ENCODE data around the gene TAOK2.
"Not testable (repeated sequence)": the region's sequence is repeated elsewhere in the genome, so short reads cannot be mapped to it uniquely, and the experiment has no call there.

The TAOK2 gene

DNA sequence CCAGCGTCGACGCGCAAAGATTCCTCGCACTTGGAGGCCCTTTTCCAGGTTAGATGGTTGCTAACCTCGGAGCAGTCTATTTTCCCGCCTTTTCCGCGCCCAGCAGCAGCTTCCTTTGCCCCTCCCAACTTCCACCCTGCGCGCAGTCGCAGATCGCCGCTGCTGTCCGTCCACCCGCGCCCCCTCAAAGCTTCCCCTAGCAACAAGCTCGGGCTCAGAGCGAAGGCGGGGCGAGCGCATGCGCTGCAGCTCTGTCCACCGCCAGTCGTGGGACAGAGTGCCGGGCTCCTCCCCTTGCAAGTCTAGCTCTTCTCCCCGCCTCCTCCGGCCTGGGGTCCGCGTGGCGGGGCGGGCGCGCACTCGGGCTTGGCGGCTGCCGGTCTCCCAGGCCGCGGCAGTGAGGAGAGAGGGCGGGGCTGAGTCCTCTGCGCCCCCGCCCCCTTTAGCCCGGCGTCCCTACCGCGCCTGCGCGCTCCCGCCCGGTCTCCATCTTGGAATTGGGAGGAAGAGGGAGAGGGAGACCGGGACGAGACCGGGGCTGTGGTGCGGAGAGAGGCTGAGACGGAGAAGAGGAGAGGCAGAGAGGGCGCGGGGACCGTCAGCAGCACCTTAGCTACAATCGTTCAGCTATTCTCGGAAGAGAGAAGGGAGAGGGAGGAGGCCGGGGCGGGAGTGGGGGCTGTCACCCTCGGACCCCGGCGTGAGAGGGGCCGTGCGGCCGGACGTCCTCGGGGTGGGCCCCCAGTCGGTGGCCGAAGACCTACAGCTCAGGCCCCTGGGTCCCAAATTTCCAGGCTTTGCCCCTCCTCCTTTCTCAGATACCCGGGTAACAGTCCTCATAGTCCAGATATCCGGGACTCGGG is at the start of gene TAOK2:
Gene TAOK2, plus strand, starts transcription at position 485 of the 863 bp plus-strand sequence. CDS start 3,905 bp downstream, outside the sequence.
- peak; percentile 100 for DNase-seq (ENCODE audit: low spot score)
- in situ Hi-C loops (cut with MboI; ENCODE audit: low sequenced_read_pairs, unreplicated experiment) = loop anchor here (10.0 kb wide), 1 partner anchor 59 kb away; no protein-coding TSS in a partner anchor
- TF ChIP-seq, protein P1, sequence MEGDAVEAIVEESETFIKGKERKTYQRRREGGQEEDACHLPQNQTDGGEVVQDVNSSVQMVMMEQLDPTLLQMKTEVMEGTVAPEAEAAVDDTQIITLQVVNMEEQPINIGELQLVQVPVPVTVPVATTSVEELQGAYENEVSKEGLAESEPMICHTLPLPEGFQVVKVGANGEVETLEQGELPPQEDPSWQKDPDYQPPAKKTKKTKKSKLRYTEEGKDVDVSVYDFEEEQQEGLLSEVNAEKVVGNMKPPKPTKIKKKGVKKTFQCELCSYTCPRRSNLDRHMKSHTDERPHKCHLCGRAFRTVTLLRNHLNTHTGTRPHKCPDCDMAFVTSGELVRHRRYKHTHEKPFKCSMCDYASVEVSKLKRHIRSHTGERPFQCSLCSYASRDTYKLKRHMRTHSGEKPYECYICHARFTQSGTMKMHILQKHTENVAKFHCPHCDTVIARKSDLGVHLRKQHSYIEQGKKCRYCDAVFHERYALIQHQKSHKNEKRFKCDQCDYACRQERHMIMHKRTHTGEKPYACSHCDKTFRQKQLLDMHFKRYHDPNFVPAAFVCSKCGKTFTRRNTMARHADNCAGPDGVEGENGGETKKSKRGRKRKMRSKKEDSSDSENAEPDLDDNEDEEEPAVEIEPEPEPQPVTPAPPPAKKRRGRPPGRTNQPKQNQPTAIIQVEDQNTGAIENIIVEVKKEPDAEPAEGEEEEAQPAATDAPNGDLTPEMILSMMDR (IDR thresholded peaks at IDR 0.05; ENCODE audit: borderline replicate concordance, control extremely low read depth, extremely low read depth, insufficient read depth, missing control alignments) = no peak

DNA sequence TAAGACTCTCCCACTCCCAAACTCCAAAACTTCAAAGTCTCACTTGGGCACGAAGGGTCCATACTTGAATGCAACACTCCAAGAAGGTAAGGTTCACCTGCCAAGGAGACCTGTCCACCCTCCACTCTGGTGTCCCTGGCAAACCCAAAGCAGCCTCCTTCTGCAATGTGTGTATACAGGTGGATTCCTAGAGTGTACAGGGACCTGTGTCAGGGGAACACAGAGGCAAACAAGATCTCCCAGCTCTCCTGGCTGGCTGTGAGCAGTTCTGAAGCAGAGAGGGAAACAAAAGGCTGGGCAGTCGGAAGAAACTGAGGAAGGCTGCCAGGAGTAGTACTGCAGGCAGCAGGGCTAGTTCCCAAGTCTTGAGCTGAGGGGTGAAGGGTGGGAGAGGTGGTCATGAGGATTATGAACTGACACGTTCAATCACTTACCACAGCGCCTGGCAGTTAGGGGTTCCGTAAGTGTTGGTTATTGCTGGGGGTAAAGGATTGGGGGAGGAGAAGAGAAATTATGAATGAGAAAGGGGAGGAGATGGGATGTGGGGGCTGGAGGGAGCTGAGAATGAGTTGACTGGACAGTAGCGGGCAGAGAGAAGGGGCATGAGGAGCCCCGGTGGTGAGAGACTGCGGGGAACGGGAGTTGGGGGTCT is 48.4 kb upstream of the TAOK2 start:
- TF ChIP-seq, protein P1 (IDR thresholded peaks at IDR 0.05; ENCODE audit: borderline replicate concordance, control extremely low read depth, extremely low read depth, insufficient read depth, missing control alignments) = no peak
- no peak for DNase-seq (ENCODE audit: low spot score)
- in situ Hi-C loops (cut with MboI; ENCODE audit: low sequenced_read_pairs, unreplicated experiment) = no loop called here

DNA sequence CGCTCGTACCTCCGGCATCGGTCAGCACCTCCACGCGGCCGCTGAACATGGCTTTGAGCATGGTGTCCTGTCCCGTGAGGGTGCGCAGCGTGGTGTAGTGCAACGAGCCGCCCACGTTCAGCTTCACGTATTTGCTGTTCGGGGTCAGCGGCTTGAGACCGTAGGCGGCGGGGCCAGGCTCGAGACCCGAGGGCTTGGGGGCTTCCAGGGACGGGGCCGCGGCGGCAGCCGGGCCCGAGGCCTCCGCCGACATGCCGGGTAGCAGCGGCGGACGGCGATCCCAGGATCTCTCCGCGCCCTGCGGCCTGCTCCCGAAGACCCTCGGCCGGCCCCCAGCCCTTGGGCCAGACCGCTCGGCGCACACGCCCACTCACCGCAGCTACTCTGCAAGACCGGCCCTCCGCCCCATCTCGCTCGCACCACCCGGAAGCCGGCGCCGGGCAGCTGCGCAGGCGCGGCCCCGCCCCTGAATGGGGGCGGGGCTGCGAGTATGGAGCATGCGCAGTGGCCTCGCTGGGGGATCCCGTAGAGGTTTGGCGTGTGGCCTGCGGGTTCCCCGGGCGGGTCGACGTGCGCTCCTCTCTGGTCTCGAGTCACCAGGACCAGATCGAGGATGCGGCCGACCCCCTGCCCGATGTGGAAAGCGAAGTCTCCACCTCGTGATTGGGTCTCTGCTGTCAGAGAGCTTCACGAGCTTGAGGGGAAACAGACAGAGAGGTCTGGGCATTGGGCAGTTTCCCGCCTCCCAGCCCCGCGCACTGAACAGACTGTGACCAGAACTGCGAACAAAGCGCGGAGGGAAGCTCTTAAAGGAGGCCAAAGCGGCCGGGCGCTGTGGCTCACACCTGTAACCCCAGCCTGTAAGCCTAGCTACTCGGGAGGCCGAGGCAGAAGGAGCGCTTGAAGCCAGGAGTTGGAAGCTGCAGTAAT is 47.6 kb upstream of the TAOK2 start, which contains the start of gene KCTD13:
Gene KCTD13, minus strand, starts transcription at position 446 of the 930 bp plus-strand sequence. Its CDS starts 193 bp downstream, at position 253.
- DNase-seq (ENCODE audit: low spot score) = peak; percentile 100
- TF ChIP-seq, protein P1 (IDR thresholded peaks at IDR 0.05; ENCODE audit: borderline replicate concordance, control extremely low read depth, extremely low read depth, insufficient read depth, missing control alignments) = no peak
- in situ Hi-C loops (cut with MboI; ENCODE audit: low sequenced_read_pairs, unreplicated experiment) = no loop called here

DNA sequence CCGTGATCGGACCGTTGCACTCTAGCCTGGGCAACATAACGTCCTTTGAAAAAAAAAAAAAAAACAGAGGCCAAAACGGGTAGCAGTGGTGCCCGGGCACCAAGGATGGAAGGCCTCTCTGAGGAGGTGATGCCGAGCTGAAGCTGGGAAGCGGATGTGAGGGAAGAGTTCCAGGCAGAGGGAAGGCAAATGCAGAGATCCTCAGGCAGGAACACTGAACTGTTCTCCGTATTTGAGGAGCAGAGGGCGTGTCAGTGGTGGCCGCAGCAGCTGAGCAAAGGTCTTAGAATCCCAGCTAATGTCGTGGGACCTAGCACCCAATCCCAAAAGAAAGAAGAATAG is 47.0 kb upstream of the TAOK2 start:
- in situ Hi-C loops (cut with MboI; ENCODE audit: low sequenced_read_pairs, unreplicated experiment) = no loop called here
- TF ChIP-seq, protein P1 (IDR thresholded peaks at IDR 0.05; ENCODE audit: borderline replicate concordance, control extremely low read depth, extremely low read depth, insufficient read depth, missing control alignments) = no peak
- no peak for DNase-seq (ENCODE audit: low spot score)

DNA sequence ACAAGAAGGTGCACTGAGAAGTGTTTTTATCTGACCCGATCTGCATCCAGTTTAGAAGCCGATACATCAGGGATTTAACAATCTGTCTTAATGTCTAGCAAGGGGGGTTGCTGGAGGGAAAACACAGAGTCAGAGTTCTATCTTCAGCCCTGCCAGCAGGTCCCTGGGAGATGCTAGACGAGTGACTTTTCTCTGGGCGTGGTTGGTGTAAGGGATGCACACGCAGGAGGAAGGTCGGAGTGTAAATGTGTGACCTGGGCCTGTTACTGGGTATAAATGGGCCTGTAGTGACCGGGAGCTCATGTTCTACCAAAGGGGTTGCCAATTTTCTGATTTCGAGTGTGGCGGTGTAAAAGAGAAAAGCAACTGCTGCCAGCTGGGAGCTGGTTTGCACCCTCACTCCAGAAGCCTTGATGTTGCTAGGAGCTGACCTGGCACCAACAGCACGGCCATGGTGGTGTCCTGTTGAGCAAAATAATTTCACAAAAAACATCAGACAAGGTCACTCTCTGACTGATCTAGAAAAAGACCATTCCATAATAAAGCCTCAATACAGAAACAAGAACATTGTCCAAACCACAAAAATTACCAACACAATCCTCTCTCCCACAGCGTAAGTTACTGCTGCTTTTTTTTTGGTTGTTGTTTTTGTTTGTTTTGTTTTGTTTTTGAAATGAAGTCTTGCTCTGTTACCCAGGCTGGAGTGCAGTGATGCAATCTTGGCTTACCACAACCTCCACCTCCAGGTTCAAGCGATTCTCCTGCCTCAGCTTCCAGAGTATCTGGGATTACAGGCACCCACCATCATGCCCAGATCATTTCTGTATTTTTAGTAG is 46.4 kb upstream of the TAOK2 start:
- in situ Hi-C loops (cut with MboI; ENCODE audit: low sequenced_read_pairs, unreplicated experiment) = no loop called here
- DNase-seq (ENCODE audit: low spot score) = no peak
- TF ChIP-seq, protein P1 (IDR thresholded peaks at IDR 0.05; ENCODE audit: borderline replicate concordance, control extremely low read depth, extremely low read depth, insufficient read depth, missing control alignments) = no peak

DNA sequence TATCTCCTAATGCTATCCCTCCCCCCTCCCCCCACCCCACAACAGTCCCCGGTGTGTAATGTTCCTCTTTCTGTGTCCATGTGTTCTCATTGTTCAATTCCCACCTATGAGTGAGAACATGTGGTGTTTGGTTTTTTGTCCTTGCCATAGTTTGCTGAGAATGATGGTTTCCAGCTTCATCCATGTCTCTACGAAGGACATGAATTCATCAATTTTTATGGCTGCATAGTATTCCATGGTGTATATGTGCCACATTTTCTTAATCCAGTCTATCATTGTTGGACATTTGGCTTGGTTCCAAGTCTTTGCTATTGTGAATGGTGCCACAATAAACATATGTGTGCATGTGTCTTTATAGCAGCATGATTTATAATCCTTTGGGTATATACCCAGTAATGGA is 41.9 kb upstream of the TAOK2 start:
- DNase-seq (ENCODE audit: low spot score); in situ Hi-C loops (cut with MboI; ENCODE audit: low sequenced_read_pairs, unreplicated experiment): not testable (repeated sequence)

All from GM13976 (cell line).